Thyroid gland (tissue), 4 donors: ENCODE measurements around the gene HMCN2.

ENCODE experiments used
- CTCF ChIP-seq, 6 experiments: fragments of 200-600 bp in 3 of 6; fragments of 450-650 bp in 3 of 6; sonication (generic) in 3 of 6; IDR thresholded peaks; one replicate each; pipeline ENCODE4 v1.5.1; 2016 to 2019; ENCODE audit warnings: antibody characterized with exemption in 6 of 6, mild to moderate bottlenecking in 2 of 6, inconsistent platforms in 1 of 6, moderate library complexity in 1 of 6
- POLR2A ChIP-seq, 2 donors: fragments of 450-650 bp; IDR thresholded peaks; one replicate each; pipeline ENCODE4 v1.6.1; 2017; ENCODE audit warnings: antibody characterized with exemption in 2 of 2, mild to moderate bottlenecking in 2 of 2, moderate library complexity in 1 of 2

DNA sequence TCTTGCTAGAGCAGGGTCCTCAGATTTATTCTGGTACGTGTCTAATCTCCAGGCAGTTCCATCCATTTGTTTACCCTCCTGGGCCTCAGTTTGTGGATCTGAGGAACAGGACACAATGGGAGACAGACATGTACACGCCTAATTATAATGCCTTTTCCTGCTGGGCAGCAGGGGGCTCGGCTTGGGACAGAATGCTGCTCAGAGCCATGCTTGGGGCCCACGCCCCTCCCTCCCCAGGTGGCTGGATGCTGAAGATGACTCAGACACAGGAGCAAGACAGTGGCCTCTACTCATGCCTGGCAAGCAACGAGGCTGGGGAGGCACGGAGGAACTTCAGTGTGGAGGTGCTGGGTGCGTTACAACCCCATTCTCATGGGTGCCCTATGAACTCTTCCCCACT, 106.5 kb downstream of the HMCN2 start:
- TF ChIP-seq CTCF (IDR thresholded peaks at IDR 0.05), result no peak
- no peak for TF ChIP-seq POLR2A (IDR thresholded peaks at IDR 0.05)
